Astrocyte (in vitro differentiated cells and primary cell): ENCODE results near the gene CARS1. TPM values are rescaled to one million over a fixed set of nuclear protein-coding genes. Genes with fewer than 3 reads are reported as not detected.

ENCODE experiments used
- DNase-seq: peaks from one replicate; pipeline ENCODE4 v3.0.0-alpha.2; 2010; ENCODE audit warnings: low read depth
- FAIRE-seq: peaks from 2 replicates; lab custom pipeline; 2011; peaks lifted over from hg19 to GRCh38; lab: Jason Lieb, UNC
- H2AFZ ChIP-seq: 2 replicates; pipeline ENCODE4 v1.6.0; 2012; ENCODE audit warnings: low read depth, low read length, inconsistent platforms
- H3K27ac ChIP-seq: 2 replicates; pipeline ENCODE4 v1.5.1; 2011; ENCODE audit warnings: low read depth, low read length, inconsistent platforms
- H3K27me3 ChIP-seq: 2 replicates; pipeline ENCODE4 v1.6.0; 2011; ENCODE audit warnings: low read length, inconsistent platforms; ENCODE audit not compliant: insufficient read depth
- H3K36me3 ChIP-seq: 2 replicates; pipeline ENCODE4 v1.5.1; 2011; ENCODE audit warnings: low read length, inconsistent platforms; ENCODE audit not compliant: insufficient read depth
- H3K4me1 ChIP-seq: 2 replicates; pipeline ENCODE4 v1.5.1; 2011; ENCODE audit warnings: low read length, inconsistent platforms; ENCODE audit not compliant: insufficient read depth
- H3K4me2 ChIP-seq: 2 replicates; pipeline ENCODE4 v1.6.0; 2012; ENCODE audit warnings: low read length, inconsistent platforms
- H3K4me3 ChIP-seq: 2 replicates; pipeline ENCODE4 v1.5.1; 2011; ENCODE audit warnings: low read depth, mild to moderate bottlenecking, low read length, inconsistent platforms; ENCODE audit not compliant: insufficient read depth
- H3K79me2 ChIP-seq: 2 replicates; pipeline ENCODE4 v1.6.0; 2012; ENCODE audit warnings: mild to moderate bottlenecking, low read length, inconsistent platforms; ENCODE audit not compliant: insufficient read depth
- H3K9ac ChIP-seq: 2 replicates; pipeline ENCODE4 v1.6.0; 2012; ENCODE audit warnings: mild to moderate bottlenecking, low read length, inconsistent platforms
- H3K9me3 ChIP-seq: 2 replicates; pipeline ENCODE4 v1.5.1; 2012; ENCODE audit warnings: low read depth, mild to moderate bottlenecking, low read length, inconsistent platforms; ENCODE audit not compliant: insufficient read depth
- H4K20me1 ChIP-seq: 2 replicates; pipeline ENCODE4 v1.6.0; 2012; ENCODE audit warnings: low read length, inconsistent platforms; ENCODE audit not compliant: insufficient read depth
- H3K27ac Mint-ChIP-seq: one replicate; pipeline ENCODE4 v1.8.0; 2021; ENCODE audit warnings: mild to moderate bottlenecking, mixed read lengths; ENCODE audit not compliant: unreplicated experiment
- H3K27me3 Mint-ChIP-seq: one replicate; pipeline ENCODE4 v1.8.0; 2021; ENCODE audit warnings: low read depth, mixed read lengths; ENCODE audit not compliant: unreplicated experiment
- H3K36me3 Mint-ChIP-seq: one replicate; pipeline ENCODE4 v1.8.0; 2021; ENCODE audit warnings: low read depth, mixed read lengths; ENCODE audit not compliant: unreplicated experiment
- H3K4me1 Mint-ChIP-seq: one replicate; pipeline ENCODE4 v1.8.0; 2021; ENCODE audit warnings: low read depth, mixed read lengths; ENCODE audit not compliant: unreplicated experiment
- H3K4me3 Mint-ChIP-seq: one replicate; pipeline ENCODE4 v1.8.0; 2021; ENCODE audit warnings: mild to moderate bottlenecking, moderate library complexity, mixed read lengths; ENCODE audit not compliant: unreplicated experiment
- H3K9me3 Mint-ChIP-seq: one replicate; pipeline ENCODE4 v1.8.0; 2021; ENCODE audit warnings: mild to moderate bottlenecking, mixed read lengths; ENCODE audit not compliant: unreplicated experiment
- EZH2 ChIP-seq: IDR thresholded peaks from 2 replicates; pipeline ENCODE4 v1.6.1; 2012; ENCODE audit warnings: mild to moderate bottlenecking, low read length, inconsistent platforms; ENCODE audit not compliant: insufficient read depth
- total RNA-seq: library from RNA; stranded (reverse); gene quantifications from 2 replicates; pipeline ENCODE4 v1.2.1, GENCODE V29; 2021
- TF ChIP-seq, protein P1 (sequence below): IDR thresholded peaks from 2 replicates; pipeline ENCODE4 v1.5.1; 2011; ENCODE audit warnings: low read depth, mild to moderate bottlenecking, inconsistent platforms, low read length, moderate library complexity; ENCODE audit not compliant: insufficient read depth

Gene CARS1
- total RNA-seq, 1 donor from 2014 or later: 123 TPM

GRCh38 chr11:2998073-2998850 lies 59.0 kb downstream of the CARS1 start:
- Mint-ChIP-seq H3K27ac (no peak overlapping the region), H3K4me1 (peaks cover 9% of the 10 kb centered on the region), H3K4me3 (no peak overlapping the region), H3K9me3 (no peaks in the 10 kb centered on the region), H3K27me3 (no peaks in the 10 kb centered on the region), H3K36me3 (peaks cover 24% of the 10 kb centered on the region)
- H2AFZ ChIP-seq: no peak overlapping the region
- no peaks in the 10 kb centered on the region for H3K9me3 ChIP-seq
- no peak overlapping the region for H3K27ac ChIP-seq
- H3K4me1 ChIP-seq: peaks cover 13% of the 10 kb centered on the region
- DNase-seq: no peak
- H3K27me3 ChIP-seq: no peaks in the 10 kb centered on the region
- H3K9ac ChIP-seq: no peak overlapping the region
- TF ChIP-seq EZH2: no peak
- TF ChIP-seq, protein P1, sequence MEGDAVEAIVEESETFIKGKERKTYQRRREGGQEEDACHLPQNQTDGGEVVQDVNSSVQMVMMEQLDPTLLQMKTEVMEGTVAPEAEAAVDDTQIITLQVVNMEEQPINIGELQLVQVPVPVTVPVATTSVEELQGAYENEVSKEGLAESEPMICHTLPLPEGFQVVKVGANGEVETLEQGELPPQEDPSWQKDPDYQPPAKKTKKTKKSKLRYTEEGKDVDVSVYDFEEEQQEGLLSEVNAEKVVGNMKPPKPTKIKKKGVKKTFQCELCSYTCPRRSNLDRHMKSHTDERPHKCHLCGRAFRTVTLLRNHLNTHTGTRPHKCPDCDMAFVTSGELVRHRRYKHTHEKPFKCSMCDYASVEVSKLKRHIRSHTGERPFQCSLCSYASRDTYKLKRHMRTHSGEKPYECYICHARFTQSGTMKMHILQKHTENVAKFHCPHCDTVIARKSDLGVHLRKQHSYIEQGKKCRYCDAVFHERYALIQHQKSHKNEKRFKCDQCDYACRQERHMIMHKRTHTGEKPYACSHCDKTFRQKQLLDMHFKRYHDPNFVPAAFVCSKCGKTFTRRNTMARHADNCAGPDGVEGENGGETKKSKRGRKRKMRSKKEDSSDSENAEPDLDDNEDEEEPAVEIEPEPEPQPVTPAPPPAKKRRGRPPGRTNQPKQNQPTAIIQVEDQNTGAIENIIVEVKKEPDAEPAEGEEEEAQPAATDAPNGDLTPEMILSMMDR: no peak
- H4K20me1 ChIP-seq: peaks cover 11% of the 10 kb centered on the region
- H3K36me3 ChIP-seq: peaks cover 9% of the 10 kb centered on the region
- H3K79me2 ChIP-seq: no peaks in the 10 kb centered on the region
- FAIRE-seq: no peak
- H3K4me2 ChIP-seq: no peak overlapping the region
- H3K4me3 ChIP-seq: no peak overlapping the region

DNA sequence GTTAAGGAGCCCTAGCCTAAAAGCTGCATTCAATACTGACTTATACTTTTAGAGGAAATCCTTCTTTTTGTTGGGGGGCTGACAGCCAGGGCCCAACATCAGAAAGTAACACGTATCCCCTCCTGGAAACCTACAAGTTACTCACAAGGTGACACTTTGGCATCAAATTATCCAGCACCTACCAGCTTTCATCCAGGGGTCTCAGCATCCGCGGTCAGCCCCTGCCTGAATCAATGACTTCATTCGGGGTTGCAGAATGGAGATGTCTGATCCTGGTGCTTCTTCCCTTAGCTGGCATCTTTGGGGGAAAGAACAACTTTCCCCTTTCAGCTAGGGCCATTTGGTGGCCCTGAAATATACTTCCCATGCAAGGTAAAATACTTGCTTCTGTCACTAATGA lies 59.8 kb downstream of the CARS1 start:
- H3K27ac ChIP-seq: no peak overlapping the region
- no peak overlapping the region for H3K4me3 ChIP-seq
- DNase-seq: no peak
- H3K27me3 ChIP-seq: no peaks in the 10 kb centered on the region
- no peaks in the 10 kb centered on the region for H3K9me3 ChIP-seq
- no peaks in the 10 kb centered on the region for H3K9me3 Mint-ChIP-seq
- H2AFZ ChIP-seq: no peak overlapping the region
- FAIRE-seq: no peak
- no peaks in the 10 kb centered on the region for H3K79me2 ChIP-seq
- H3K36me3 ChIP-seq: peaks cover 7% of the 10 kb centered on the region
- peaks cover 16% of the 10 kb centered on the region for H3K4me1 ChIP-seq
- peaks cover 16% of the 10 kb centered on the region for H3K36me3 Mint-ChIP-seq
- H4K20me1 ChIP-seq: peaks cover 11% of the 10 kb centered on the region
- H3K9ac ChIP-seq: no peak overlapping the region
- no peak overlapping the region for H3K27ac Mint-ChIP-seq
- H3K4me1 Mint-ChIP-seq: peaks cover 9% of the 10 kb centered on the region
- TF ChIP-seq, protein P1: no peak
- no peak for TF ChIP-seq EZH2
- no peak overlapping the region for H3K4me3 Mint-ChIP-seq
- no peaks in the 10 kb centered on the region for H3K27me3 Mint-ChIP-seq
- no peak overlapping the region for H3K4me2 ChIP-seq

DNA sequence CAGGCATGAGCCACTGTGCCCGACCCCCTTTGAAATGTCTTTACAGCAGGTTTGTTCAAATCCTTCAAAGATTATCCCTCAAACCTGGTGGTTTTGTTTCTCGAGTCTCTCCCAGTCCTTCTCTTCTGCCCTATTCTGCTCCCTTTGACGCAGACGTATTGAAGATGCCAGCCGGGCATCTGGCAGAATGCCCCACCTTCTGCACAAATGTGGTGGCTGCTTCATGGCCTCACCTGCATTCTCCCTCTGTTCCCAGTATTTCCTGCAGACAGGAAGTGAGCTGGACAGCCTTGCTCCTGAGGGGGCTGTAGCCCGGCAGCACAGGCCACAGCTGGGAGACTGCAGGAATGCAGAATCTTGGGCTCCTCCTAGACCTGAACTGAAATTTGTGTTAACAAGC lies 60.2 kb downstream of the CARS1 start:
- H3K9ac ChIP-seq: no peak overlapping the region
- H3K9me3 Mint-ChIP-seq: no peaks in the 10 kb centered on the region
- TF ChIP-seq EZH2: no peak
- TF ChIP-seq, protein P1: no peak
- H4K20me1 ChIP-seq: peaks cover 11% of the 10 kb centered on the region
- H2AFZ ChIP-seq: no peak overlapping the region
- no peak overlapping the region for H3K27ac ChIP-seq
- peaks cover 6% of the 10 kb centered on the region for H3K36me3 ChIP-seq
- FAIRE-seq (no peak), DNase-seq (no peak)
- peak overlapping the region; percentile 54 for H3K4me3 Mint-ChIP-seq
- no peak overlapping the region for H3K27ac Mint-ChIP-seq
- H3K4me1 Mint-ChIP-seq: peaks cover 9% of the 10 kb centered on the region
- H3K79me2 ChIP-seq: peaks cover 2% of the 10 kb centered on the region
- H3K9me3 ChIP-seq: no peaks in the 10 kb centered on the region
- H3K27me3 Mint-ChIP-seq: no peaks in the 10 kb centered on the region
- no peak overlapping the region for H3K4me3 ChIP-seq
- H3K4me2 ChIP-seq: no peak overlapping the region
- peaks cover 16% of the 10 kb centered on the region for H3K4me1 ChIP-seq
- H3K36me3 Mint-ChIP-seq: peaks cover 15% of the 10 kb centered on the region
- no peaks in the 10 kb centered on the region for H3K27me3 ChIP-seq
